Measurements from ENCODE around the gene CCM2.

Gene CCM2

GRCh38 chr7:45114926-45115325 lies 114.9 kb downstream of the CCM2 start:
- peak overlapping the region; percentile 27; the same call in 1 of the 2 replicates for H3K4me2 ChIP-seq
- no peak overlapping the region for H3K4me3 ChIP-seq
- no peaks in the 10 kb centered on the region for H3K9me3 ChIP-seq
- no peak overlapping the region for H3K27ac ChIP-seq
- H4K20me1 ChIP-seq = peaks cover 6% of the 10 kb centered on the region; the same call in 1 of the 2 replicates
- no peak overlapping the region for H3K9ac ChIP-seq
- peaks cover 48% of the 10 kb centered on the region for H3K4me1 ChIP-seq
- no peaks in the 10 kb centered on the region for H3K36me3 ChIP-seq
- no peak for TF ChIP-seq Cebpa-rat (IDR thresholded peaks at IDR 0.05)
- no peaks in the 10 kb centered on the region for H3K27me3 ChIP-seq

GRCh38 chr7:45116048-45116447 lies 116.0 kb downstream of the CCM2 start:
- Histone ChIP-seq H3K9ac (no peak overlapping the region), H4K20me1 (no peaks in the 10 kb centered on the region), H3K27me3 (no peaks in the 10 kb centered on the region), H3K9me3 (no peaks in the 10 kb centered on the region), H3K36me3 (no peaks in the 10 kb centered on the region), H3K4me3 (no peak overlapping the region), H3K27ac (no peak overlapping the region), H3K4me2 (no peak overlapping the region), H3K4me1 (peaks cover 40% of the 10 kb centered on the region)
- TF ChIP-seq Cebpa-rat (IDR thresholded peaks at IDR 0.05) = no peak

GRCh38 chr7:45117582-45117981 lies 117.6 kb downstream of the CCM2 start:
- H3K4me3 ChIP-seq = no peak overlapping the region
- no peak for TF ChIP-seq Cebpa-rat (IDR thresholded peaks at IDR 0.05)
- H3K9me3 ChIP-seq = no peaks in the 10 kb centered on the region
- H3K4me1 ChIP-seq = peaks cover 33% of the 10 kb centered on the region
- H4K20me1 ChIP-seq = no peaks in the 10 kb centered on the region
- no peak overlapping the region for H3K27ac ChIP-seq
- no peak overlapping the region for H3K4me2 ChIP-seq
- no peaks in the 10 kb centered on the region for H3K36me3 ChIP-seq
- no peak overlapping the region for H3K9ac ChIP-seq
- no peaks in the 10 kb centered on the region for H3K27me3 ChIP-seq

GRCh38 chr7:45118292-45118691 lies 118.3 kb downstream of the CCM2 start:
- TF ChIP-seq Cebpa-rat (IDR thresholded peaks at IDR 0.05) = no peak
- 0 out of 2 replicates have a peak overlapping the region, but pooled peaks have one; percentile 7 for H3K27ac ChIP-seq
- H3K36me3 ChIP-seq = no peaks in the 10 kb centered on the region
- H3K4me2 ChIP-seq = peak overlapping the region; percentile 67
- no peaks in the 10 kb centered on the region for H3K9me3 ChIP-seq
- H3K4me1 ChIP-seq = peaks cover 31% of the 10 kb centered on the region
- H3K9ac ChIP-seq = no peak overlapping the region
- no peak overlapping the region for H3K4me3 ChIP-seq
- H4K20me1 ChIP-seq = no peaks in the 10 kb centered on the region
- no peaks in the 10 kb centered on the region for H3K27me3 ChIP-seq

- no peaks in the 10 kb centered on the region for H3K9me3 ChIP-seq
- H3K27me3 ChIP-seq = no peaks in the 10 kb centered on the region
- H3K4me2 ChIP-seq = peak overlapping the region; percentile 67
- no peaks in the 10 kb centered on the region for H3K36me3 ChIP-seq
- no peaks in the 10 kb centered on the region for H4K20me1 ChIP-seq
- H3K9ac ChIP-seq = no peak overlapping the region
- H3K27ac ChIP-seq = 0 out of 2 replicates have a peak overlapping the region, but pooled peaks have one; percentile 7
- TF ChIP-seq Cebpa-rat (IDR thresholded peaks at IDR 0.05) = no peak
- peaks cover 36% of the 10 kb centered on the region for H3K4me1 ChIP-seq
- H3K4me3 ChIP-seq = no peak overlapping the region
Observed at GRCh38 chr7:45118889-45119331, 118.9 kb downstream of the CCM2 start.

GRCh38 chr7:45119550-45119949 lies 119.5 kb downstream of the CCM2 start:
- H4K20me1 ChIP-seq = no peaks in the 10 kb centered on the region
- no peak overlapping the region for H3K27ac ChIP-seq
- H3K4me2 ChIP-seq = peak overlapping the region; percentile 67
- no peaks in the 10 kb centered on the region for H3K27me3 ChIP-seq
- no peaks in the 10 kb centered on the region for H3K9me3 ChIP-seq
- no peak overlapping the region for H3K9ac ChIP-seq
- H3K4me1 ChIP-seq = peaks cover 36% of the 10 kb centered on the region
- no peak for TF ChIP-seq Cebpa-rat (IDR thresholded peaks at IDR 0.05)
- no peak overlapping the region for H3K4me3 ChIP-seq
- no peaks in the 10 kb centered on the region for H3K36me3 ChIP-seq

GRCh38 chr7:45122975-45123860 lies 123.2 kb downstream of the CCM2 start:
- H3K36me3 ChIP-seq = no peaks in the 10 kb centered on the region
- H3K9me3 ChIP-seq = no peaks in the 10 kb centered on the region
- no peaks in the 10 kb centered on the region for H3K27me3 ChIP-seq
- no peaks in the 10 kb centered on the region for H4K20me1 ChIP-seq
- H3K9ac ChIP-seq = no peak overlapping the region
- no peak overlapping the region for H3K4me3 ChIP-seq
- H3K4me1 ChIP-seq = peaks cover 43% of the 10 kb centered on the region
- no peak overlapping the region for H3K27ac ChIP-seq
- no peak overlapping the region for H3K4me2 ChIP-seq
- TF ChIP-seq Cebpa-rat (IDR thresholded peaks at IDR 0.05) = no peak

- no peaks in the 10 kb centered on the region for H3K27me3 ChIP-seq
- H3K9me3 ChIP-seq = no peaks in the 10 kb centered on the region
- H3K4me2 ChIP-seq = no peak overlapping the region
- no peak overlapping the region for H3K4me3 ChIP-seq
- TF ChIP-seq Cebpa-rat (IDR thresholded peaks at IDR 0.05) = no peak
- H3K36me3 ChIP-seq = no peaks in the 10 kb centered on the region
- H3K4me1 ChIP-seq = peaks cover 34% of the 10 kb centered on the region
- H3K9ac ChIP-seq = no peak overlapping the region
- H4K20me1 ChIP-seq = no peaks in the 10 kb centered on the region
- H3K27ac ChIP-seq = no peak overlapping the region
Observed at GRCh38 chr7:45123913-45124710, 124.1 kb downstream of the CCM2 start.

- H3K4me1 ChIP-seq = peaks cover 30% of the 10 kb centered on the region
- TF ChIP-seq Cebpa-rat (IDR thresholded peaks at IDR 0.05) = no peak
- no peaks in the 10 kb centered on the region for H4K20me1 ChIP-seq
- no peak overlapping the region for H3K4me3 ChIP-seq
- no peaks in the 10 kb centered on the region for H3K36me3 ChIP-seq
- H3K9me3 ChIP-seq = no peaks in the 10 kb centered on the region
- H3K27me3 ChIP-seq = no peaks in the 10 kb centered on the region
- H3K27ac ChIP-seq = peak overlapping the region; percentile 44; the same call in 1 of the 2 replicates
- 0 out of 2 replicates have a peak overlapping the region, but pooled peaks have one; percentile 7 for H3K9ac ChIP-seq
- H3K4me2 ChIP-seq = peak overlapping the region; percentile 12; the same call in 1 of the 2 replicates
Observed at GRCh38 chr7:45125193-45125904, 125.3 kb downstream of the CCM2 start.
